Medulla oblongata (tissue), 1 donor: ENCODE measurements around the gene HCN4.

Experiments used
- DNase-seq: peaks from one replicate; pipeline ENCODE4 v3.0.0-alpha.2; 2015; ENCODE audit errors: extremely low spot score

The HCN4 gene

DNA sequence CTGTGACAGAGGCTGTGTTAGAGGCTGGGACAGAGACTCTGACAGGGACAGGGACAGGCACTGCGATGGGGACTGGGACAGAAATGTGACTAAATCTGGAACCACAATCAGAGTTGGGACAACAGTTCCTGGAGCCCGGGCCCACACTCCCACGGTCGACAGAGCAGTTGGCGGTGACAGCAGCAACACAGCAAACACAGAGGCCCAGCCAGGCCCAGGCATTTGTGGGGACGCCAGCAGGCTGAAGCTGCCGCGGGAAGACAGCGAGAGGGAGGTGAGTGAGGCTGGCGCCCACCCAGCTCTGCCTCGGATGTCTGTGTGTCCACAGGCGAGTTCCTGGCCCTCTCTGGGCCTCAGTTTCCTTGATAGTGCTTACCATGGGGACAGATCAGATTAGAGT, 9.3 kb upstream of the HCN4 start:
- no peak for DNase-seq

GRCh38 chr15:73375755-73376305, 7.1 kb upstream of the HCN4 start:
- no peak for DNase-seq

GRCh38 chr15:73375012-73375411, 6.3 kb upstream of the HCN4 start:
- DNase-seq = no peak

DNA sequence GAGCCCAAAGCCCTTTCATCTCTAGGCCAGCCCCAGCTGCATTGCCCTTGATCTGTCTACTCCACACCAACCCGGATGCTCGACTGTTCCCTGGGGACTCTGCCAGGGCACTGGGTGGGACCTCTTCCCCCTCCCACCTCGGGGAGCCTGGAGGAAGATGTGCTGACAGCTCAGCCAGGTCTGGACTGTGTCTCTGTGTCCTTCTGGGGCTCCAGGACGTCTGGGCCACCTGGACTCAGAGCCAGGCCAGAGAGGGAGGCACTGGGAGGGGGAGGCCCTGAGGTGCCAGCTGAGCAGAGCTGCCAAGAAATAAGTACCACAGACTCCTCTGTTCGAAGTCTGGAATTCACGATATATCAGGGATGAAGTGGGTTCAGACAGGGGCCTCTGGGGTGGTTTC, 5.8 kb upstream of the HCN4 start:
- no peak for DNase-seq

DNA sequence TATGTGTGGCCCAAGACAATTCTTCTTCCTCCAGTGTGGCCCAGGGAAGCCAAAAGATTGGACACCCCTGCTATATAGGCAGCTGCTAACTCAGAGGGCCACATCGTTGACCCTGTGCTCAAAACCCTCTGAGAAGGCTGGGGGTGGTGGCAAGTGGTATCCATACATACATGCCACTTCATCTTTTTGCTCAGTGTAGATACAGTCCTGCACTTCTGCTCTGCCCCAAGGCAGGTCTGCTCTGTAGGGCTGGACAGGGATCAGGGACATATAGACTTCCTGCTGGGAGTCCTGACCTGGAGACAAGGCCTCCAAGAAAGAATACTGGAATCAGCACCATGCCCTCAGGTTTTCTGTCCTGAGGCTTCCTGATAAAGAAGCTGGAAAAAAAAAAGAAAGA, 4.5 kb upstream of the HCN4 start:
- DNase-seq = no peak

GRCh38 chr15:73371812-73372211, 3.1 kb upstream of the HCN4 start:
- no peak for DNase-seq

GRCh38 chr15:73370151-73370550, 1.4 kb upstream of the HCN4 start:
- no peak for DNase-seq

DNA sequence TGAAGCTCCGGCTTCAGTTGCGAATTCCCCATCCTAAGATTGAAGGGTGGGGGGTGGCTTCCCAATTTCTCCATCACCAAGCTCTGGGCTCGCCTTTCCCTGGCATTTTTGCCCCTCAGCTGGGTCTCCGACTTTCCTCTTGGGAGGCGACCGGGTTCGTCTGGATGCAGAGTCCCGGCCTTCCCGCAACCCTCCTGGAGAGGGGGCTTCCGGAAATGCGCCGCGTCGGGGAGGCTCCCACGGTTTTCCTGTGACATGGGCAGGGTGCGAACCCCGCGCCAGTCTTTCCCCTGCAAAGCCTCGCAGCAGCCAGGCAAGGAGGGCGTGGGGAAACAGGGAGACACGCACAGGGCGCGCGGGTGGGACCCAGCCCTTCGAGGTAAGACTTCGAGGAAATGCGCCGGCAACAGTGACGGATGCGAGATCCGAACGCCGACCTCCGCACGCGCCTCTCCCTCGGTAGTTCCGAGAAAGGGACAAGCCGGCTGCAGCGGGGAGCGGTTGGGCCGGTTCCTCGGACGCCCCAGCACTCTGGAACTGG, 466 bp upstream of the HCN4 start:
- DNase-seq = no peak

GRCh38 chr15:73367624-73368300, 996 bp downstream of the HCN4 start:
- DNase-seq = no peak

- DNase-seq = no peak
Measured at GRCh38 chr15:73366766-73367623, 1.8 kb downstream of the HCN4 start.

DNA sequence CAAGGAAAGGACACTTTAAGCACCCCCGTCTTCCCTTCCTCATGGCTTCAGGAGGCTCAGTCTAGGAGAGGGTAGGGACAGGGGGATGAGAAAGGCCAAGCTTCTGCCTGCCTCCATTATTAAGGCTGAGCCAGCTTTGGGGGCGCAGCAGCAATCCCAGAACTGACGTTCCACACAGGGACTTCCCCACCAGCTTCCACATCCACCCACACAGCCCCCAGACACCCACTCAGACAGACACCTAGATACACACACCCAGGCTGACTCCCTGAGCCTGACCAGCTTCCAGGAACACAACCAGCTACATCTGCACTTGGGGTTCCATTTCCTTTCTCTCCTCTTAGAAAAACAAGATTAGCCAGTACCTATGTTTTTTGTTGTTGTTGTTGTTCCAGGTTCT, 4.7 kb downstream of the HCN4 start:
- no peak for DNase-seq

GRCh38 chr15:73362900-73363299, 5.9 kb downstream of the HCN4 start:
- no peak for DNase-seq

- peak; percentile 48 for DNase-seq
Measured at GRCh38 chr15:73361337-73361736, 7.4 kb downstream of the HCN4 start.

DNA sequence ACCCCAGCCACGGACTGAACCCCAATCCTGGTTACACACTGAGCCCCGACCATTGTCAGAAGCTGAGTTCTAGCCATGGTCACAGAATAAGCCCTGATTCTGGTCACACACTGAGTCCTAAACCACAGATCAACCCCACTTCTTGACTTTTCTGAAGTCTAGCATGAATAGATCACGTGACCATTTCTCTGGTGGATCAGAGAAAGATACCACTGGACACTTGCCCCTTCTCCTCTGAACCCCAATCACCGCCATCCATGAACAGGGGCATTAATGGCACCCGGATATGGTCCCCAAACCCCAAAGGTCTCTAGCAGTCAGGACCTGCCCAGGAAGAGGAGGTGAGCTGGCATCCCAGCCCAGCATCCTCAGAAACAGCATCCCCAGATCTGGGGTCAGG, 9.1 kb downstream of the HCN4 start:
- DNase-seq = no peak

- DNase-seq = no peak
Measured at GRCh38 chr15:73357999-73358665, 10.6 kb downstream of the HCN4 start.

GRCh38 chr15:73355612-73356265, 13.0 kb downstream of the HCN4 start:
- DNase-seq = no peak

DNA sequence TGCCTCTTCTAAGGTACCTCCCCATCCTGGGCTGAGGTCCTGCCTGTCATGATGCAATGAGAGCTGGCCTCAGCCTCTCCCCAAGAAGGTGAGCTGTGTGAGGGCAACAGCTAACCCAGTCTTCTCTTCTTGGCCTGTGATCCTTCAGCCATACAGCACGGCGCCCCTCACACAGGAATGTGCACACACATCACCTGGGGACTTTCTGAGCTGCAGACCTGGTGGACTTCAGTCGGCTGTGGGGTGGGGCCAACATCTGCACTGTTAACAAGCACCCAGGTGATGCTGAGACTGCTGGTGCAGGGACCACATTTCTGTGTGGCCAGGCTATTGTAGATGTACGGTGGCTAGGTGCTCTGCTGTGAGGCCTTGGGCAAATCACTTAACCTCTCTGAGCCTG, 14.5 kb downstream of the HCN4 start:
- DNase-seq = no peak

GRCh38 chr15:73353734-73354133, 15.0 kb downstream of the HCN4 start:
- DNase-seq = no peak

- peak; percentile 39 for DNase-seq
Measured at GRCh38 chr15:73352082-73352481, 16.7 kb downstream of the HCN4 start.

GRCh38 chr15:73349191-73349590, 19.6 kb downstream of the HCN4 start:
- no peak for DNase-seq

- no peak for DNase-seq
Measured at GRCh38 chr15:73346735-73347312, 21.9 kb downstream of the HCN4 start.
